Neural cell (in vitro differentiated cells): Measurements from ENCODE around the gene EXOC6B. TPM values are rescaled to one million over a fixed set of nuclear protein-coding genes. Genes with fewer than 3 reads are reported as not detected.

Source experiments
- H2AFZ ChIP-seq: fragments of 200-600, 300-800 bp; sonication (generic), shearing (Covaris generic); 2 replicates; pipeline ENCODE4 v1.6.0; 2014; ENCODE audit warnings: low read depth, mild to moderate bottlenecking, antibody characterized with exemption, low read length, moderate library complexity
- H3F3A ChIP-seq: fragments of 200-600 bp; shearing (Covaris generic); 2 replicates; pipeline ENCODE4 v1.6.1; 2016; ENCODE audit warnings: mild to moderate bottlenecking, moderate library complexity, mixed read lengths, antibody characterized with exemption, low read length; ENCODE audit not compliant: insufficient read depth, poor library complexity, severe bottlenecking
- H3K27ac ChIP-seq: fragments of 200-600, 300-800 bp; sonication (generic), shearing (Covaris generic); 2 replicates; pipeline ENCODE4 v1.5.1; 2014; ENCODE audit warnings: mild to moderate bottlenecking, low read length, moderate library complexity
- H3K27me3 ChIP-seq: fragments of 300-800, 200-600 bp; sonication (generic), shearing (Covaris generic); 2 replicates; pipeline ENCODE4 v1.6.0; 2014; ENCODE audit warnings: mild to moderate bottlenecking, low read depth, low read length, moderate library complexity; ENCODE audit not compliant: insufficient read depth
- H3K36me3 ChIP-seq: fragments of 300-800, 200-600 bp; sonication (generic), shearing (Covaris generic); 2 replicates; pipeline ENCODE4 v1.5.1; 2014; ENCODE audit warnings: mild to moderate bottlenecking, antibody characterized with exemption, low read length, moderate library complexity; ENCODE audit not compliant: insufficient read depth
- H3K4me2 ChIP-seq: fragments of 300-800, 200-600 bp; sonication (generic), shearing (Covaris generic); 2 replicates; pipeline ENCODE4 v1.6.0; 2014; ENCODE audit warnings: mild to moderate bottlenecking, low read length
- H3K4me3 ChIP-seq: fragments of 300-800, 200-600 bp; sonication (generic), shearing (Covaris generic); 2 replicates; pipeline ENCODE4 v1.5.1; 2014; ENCODE audit warnings: mild to moderate bottlenecking, low read length, moderate library complexity
- H3K79me2 ChIP-seq: fragments of 200-600 bp; shearing (Covaris generic); replicated peaks from 2 replicates; pipeline ENCODE4 v1.6.0; 2014; ENCODE audit warnings: mild to moderate bottlenecking, low read length, moderate library complexity; ENCODE audit not compliant: insufficient read depth
- H3K9ac ChIP-seq: fragments of 300-800, 200-600 bp; sonication (generic), shearing (Covaris generic); 2 replicates; pipeline ENCODE4 v1.6.1; 2016; ENCODE audit warnings: mild to moderate bottlenecking, low read length, mixed read lengths
- H3K9me2 ChIP-seq: fragments of 200-600 bp; shearing (Covaris generic); 2 replicates; pipeline ENCODE4 v1.6.1; 2016; ENCODE audit warnings: mild to moderate bottlenecking, low read length, mixed read lengths; ENCODE audit not compliant: insufficient read depth
- H3K9me3 ChIP-seq: fragments of 200-600, 300-800 bp; sonication (generic), shearing (Covaris generic); 2 replicates; pipeline ENCODE4 v1.6.1; 2016; ENCODE audit warnings: mild to moderate bottlenecking, mixed run types, low read length, moderate library complexity, mixed read lengths
- H4K20me1 ChIP-seq: fragments of 200-600 bp; shearing (Covaris generic); 2 replicates; pipeline ENCODE4 v1.6.1; 2016; ENCODE audit warnings: mild to moderate bottlenecking, mixed run types; ENCODE audit not compliant: insufficient read depth
- CTCF ChIP-seq: fragments of 450-650 bp; IDR thresholded peaks from 2 replicates; pipeline ENCODE4 v1.5.1; 2014; ENCODE audit warnings: antibody characterized with exemption, mild to moderate bottlenecking, moderate library complexity; ENCODE audit not compliant: poor library complexity, severe bottlenecking
- EP300 ChIP-seq: fragments of 450-650 bp; conservative IDR thresholded peaks from 2 replicates; pipeline ENCODE4 v1.6.1; 2014; ENCODE audit warnings: antibody characterized with exemption, mild to moderate bottlenecking, moderate library complexity; ENCODE audit not compliant: poor library complexity, severe bottlenecking
- EZH2 ChIP-seq: fragments of 200-600, 300-800 bp; shearing (Covaris generic), sonication (generic); IDR thresholded peaks from 2 replicates; pipeline ENCODE4 v1.6.1; 2014; ENCODE audit warnings: antibody characterized with exemption, low read length, borderline replicate concordance, mild to moderate bottlenecking; ENCODE audit not compliant: insufficient read depth, poor library complexity, severe bottlenecking
- MXI1 ChIP-seq: fragments of 450-650 bp; conservative IDR thresholded peaks from 2 replicates; pipeline ENCODE4 v1.6.1; 2014; ENCODE audit warnings: antibody characterized with exemption, mild to moderate bottlenecking; ENCODE audit not compliant: poor library complexity, severe bottlenecking
- POLR2AphosphoS5 ChIP-seq: IDR thresholded peaks from 2 replicates; pipeline ENCODE4 v1.6.1; 2012
- RAD21 ChIP-seq: fragments of 450-650 bp; conservative IDR thresholded peaks from 2 replicates; pipeline ENCODE4 v1.6.1; 2014; ENCODE audit warnings: antibody characterized with exemption, mild to moderate bottlenecking, moderate library complexity
- REST ChIP-seq: IDR thresholded peaks from 2 replicates; pipeline ENCODE4 v1.6.1; 2012; ENCODE audit warnings: borderline replicate concordance
- SMC3 ChIP-seq: fragments of 450-650 bp; conservative IDR thresholded peaks from 2 replicates; pipeline ENCODE4 v1.6.1; 2014; ENCODE audit warnings: antibody characterized with exemption, mild to moderate bottlenecking, moderate library complexity; ENCODE audit not compliant: poor library complexity
- TAF1 ChIP-seq: IDR thresholded peaks from 2 replicates; pipeline ENCODE4 v1.6.1; 2012; ENCODE audit warnings: low read depth
- polyA plus RNA-seq: library from polyadenylated mRNA; depleted of rRNA; stranded (reverse); fragments of >200 nt; gene quantifications from 2 replicates; pipeline ENCODE4 v1.2.3, GENCODE V29; 2014

EXOC6B gene
- polyA plus RNA-seq, 1 donor from 2014 or later, result 23.4 TPM

- Histone ChIP-seq H3K36me3 (no peaks in the 10 kb centered on the region), H3K27me3 (no peaks in the 10 kb centered on the region), H2AFZ (no peak overlapping the region), H3F3A (no peaks in the 10 kb centered on the region), H3K9me3 (no peaks in the 10 kb centered on the region), H4K20me1 (no peaks in the 10 kb centered on the region), H3K27ac (no peak overlapping the region), H3K9ac (no peak overlapping the region), H3K4me2 (no peak overlapping the region), H3K4me3 (no peak overlapping the region), H3K9me2 (no peaks in the 10 kb centered on the region), H3K79me2 (no peaks in the 10 kb centered on the region)
- TF ChIP-seq EZH2 (no peak), POLR2AphosphoS5 (no peak), TAF1 (no peak), CTCF (no peak), RAD21 (no peak), REST (no peak), SMC3 (no peak), EP300 (no peak), MXI1 (no peak)
Measured at GRCh38 chr2:72681016-72681995, 144.5 kb downstream of the EXOC6B start.

- H3K27me3 ChIP-seq, result no peaks in the 10 kb centered on the region
- no peak overlapping the region for H3K4me2 ChIP-seq
- H2AFZ ChIP-seq, result no peak overlapping the region
- no peak overlapping the region for H3K27ac ChIP-seq
- no peaks in the 10 kb centered on the region for H3F3A ChIP-seq
- no peaks in the 10 kb centered on the region for H3K79me2 ChIP-seq
- H3K36me3 ChIP-seq, result no peaks in the 10 kb centered on the region
- H3K9me2 ChIP-seq, result no peaks in the 10 kb centered on the region
- no peak overlapping the region for H3K9ac ChIP-seq
- H4K20me1 ChIP-seq, result no peaks in the 10 kb centered on the region
- no peak overlapping the region for H3K4me3 ChIP-seq
- H3K9me3 ChIP-seq, result no peaks in the 10 kb centered on the region
- TF ChIP-seq REST, result no peak
- TF ChIP-seq MXI1, result no peak
- no peak for TF ChIP-seq EP300
- TF ChIP-seq EZH2, result no peak
- TF ChIP-seq CTCF, result no peak
- no peak for TF ChIP-seq RAD21
- TF ChIP-seq POLR2AphosphoS5, result no peak
- no peak for TF ChIP-seq SMC3
- TF ChIP-seq TAF1, result no peak
Measured at GRCh38 chr2:72678024-72678423, 147.8 kb downstream of the EXOC6B start.
